Omental fat pad (tissue), 4 donors: ENCODE measurements around the gene PPP1R14B. TPM values are rescaled to one million over a fixed set of nuclear protein-coding genes. Genes with fewer than 3 reads are reported as not detected.

Source experiments
- ATAC-seq: fragments of 150-250 bp; one replicate; pipeline ENCODE4 v1.9.1; 2016; ENCODE audit warnings: mild to moderate bottlenecking, moderate library complexity; ENCODE audit not compliant: low FRiP score
- DNase-seq: peaks from one replicate; pipeline ENCODE4 v3.0.0-alpha.2; 2019; ENCODE audit warnings: low spot score
- total RNA-seq, 4 donors: library from RNA; depleted of rRNA; stranded (reverse); fragments of >200 nt; gene quantifications; one replicate each; pipeline ENCODE4 v1.1.0, GENCODE V29; 2016
- TF ChIP-seq, protein P1 (sequence below), 3 donors: fragments of 450-650 bp; IDR thresholded peaks; one replicate each; pipeline ENCODE4 v1.5.1; 2016 to 2017; ENCODE audit warnings: antibody characterized with exemption in 3 of 3, mild to moderate bottlenecking in 3 of 3, moderate library complexity in 2 of 3

PPP1R14B gene
- total RNA-seq, 4 donors from 2014 or later = 95.0 to 140 (median 97.9) TPM

GRCh38 chr11:64258356-64258755 lies 11.6 kb upstream of the PPP1R14B start:
- TF ChIP-seq, protein P1, sequence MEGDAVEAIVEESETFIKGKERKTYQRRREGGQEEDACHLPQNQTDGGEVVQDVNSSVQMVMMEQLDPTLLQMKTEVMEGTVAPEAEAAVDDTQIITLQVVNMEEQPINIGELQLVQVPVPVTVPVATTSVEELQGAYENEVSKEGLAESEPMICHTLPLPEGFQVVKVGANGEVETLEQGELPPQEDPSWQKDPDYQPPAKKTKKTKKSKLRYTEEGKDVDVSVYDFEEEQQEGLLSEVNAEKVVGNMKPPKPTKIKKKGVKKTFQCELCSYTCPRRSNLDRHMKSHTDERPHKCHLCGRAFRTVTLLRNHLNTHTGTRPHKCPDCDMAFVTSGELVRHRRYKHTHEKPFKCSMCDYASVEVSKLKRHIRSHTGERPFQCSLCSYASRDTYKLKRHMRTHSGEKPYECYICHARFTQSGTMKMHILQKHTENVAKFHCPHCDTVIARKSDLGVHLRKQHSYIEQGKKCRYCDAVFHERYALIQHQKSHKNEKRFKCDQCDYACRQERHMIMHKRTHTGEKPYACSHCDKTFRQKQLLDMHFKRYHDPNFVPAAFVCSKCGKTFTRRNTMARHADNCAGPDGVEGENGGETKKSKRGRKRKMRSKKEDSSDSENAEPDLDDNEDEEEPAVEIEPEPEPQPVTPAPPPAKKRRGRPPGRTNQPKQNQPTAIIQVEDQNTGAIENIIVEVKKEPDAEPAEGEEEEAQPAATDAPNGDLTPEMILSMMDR (IDR thresholded peaks at IDR 0.05) = no peak
- no peak for DNase-seq
- ATAC-seq = no peak

GRCh38 chr11:64256300-64256699 lies 9.6 kb upstream of the PPP1R14B start:
- TF ChIP-seq, protein P1 (IDR thresholded peaks at IDR 0.05) = no peak
- DNase-seq = no peak

DNA sequence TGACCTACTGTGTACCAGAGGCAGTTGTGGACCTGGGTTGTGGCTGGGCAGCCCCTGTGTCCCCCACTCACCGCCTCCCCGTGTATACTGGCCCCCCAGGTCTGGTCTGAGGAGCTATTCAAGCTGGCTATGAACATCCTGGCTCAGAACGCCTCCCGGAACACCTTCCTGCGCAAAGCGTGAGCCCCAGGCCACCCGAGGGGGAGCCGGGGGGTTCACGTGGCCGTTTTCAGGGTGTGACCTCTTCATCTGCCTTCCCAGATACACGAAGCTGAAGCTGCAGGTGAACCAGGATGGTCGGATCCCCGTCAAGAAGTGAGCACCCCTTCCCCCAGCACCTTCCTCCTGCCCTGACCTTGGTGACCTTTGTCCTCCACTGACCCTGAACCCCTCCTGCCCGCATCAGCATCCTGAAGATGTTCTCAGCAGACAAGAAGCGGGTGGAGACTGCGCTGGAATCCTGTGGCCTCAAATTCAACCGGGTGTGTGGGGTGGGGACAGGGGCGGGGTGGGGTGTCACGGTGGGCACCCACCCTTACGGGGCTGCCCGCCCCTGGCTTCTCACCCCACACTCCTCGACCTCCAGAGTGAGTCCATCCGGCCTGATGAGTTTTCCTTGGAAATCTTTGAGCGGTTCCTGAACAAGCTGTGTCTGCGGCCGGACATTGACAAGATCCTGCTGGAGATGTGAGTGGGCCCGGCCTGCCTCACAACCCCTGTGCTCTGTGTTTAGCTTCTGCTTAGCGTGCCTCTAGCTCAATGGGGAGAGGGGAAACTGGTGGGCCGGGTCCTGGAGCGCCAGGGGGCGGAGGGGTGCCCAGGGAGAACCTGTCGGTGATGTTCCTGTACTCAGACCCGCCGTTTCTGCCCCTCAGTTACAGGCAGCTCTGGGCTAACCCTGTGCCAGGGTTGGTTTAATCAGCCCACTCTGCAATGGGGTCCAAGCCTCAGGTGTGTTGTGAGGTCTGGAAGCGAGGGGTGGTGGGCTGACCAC lies 8.7 kb upstream of the PPP1R14B start:
- ATAC-seq (no peak), DNase-seq (no peak)
- TF ChIP-seq, protein P1 (IDR thresholded peaks at IDR 0.05) = no peak

More at GRCh38 chr11:64256300-64256699, 9.6 kb upstream of the PPP1R14B start:
- no peak for ATAC-seq

DNA sequence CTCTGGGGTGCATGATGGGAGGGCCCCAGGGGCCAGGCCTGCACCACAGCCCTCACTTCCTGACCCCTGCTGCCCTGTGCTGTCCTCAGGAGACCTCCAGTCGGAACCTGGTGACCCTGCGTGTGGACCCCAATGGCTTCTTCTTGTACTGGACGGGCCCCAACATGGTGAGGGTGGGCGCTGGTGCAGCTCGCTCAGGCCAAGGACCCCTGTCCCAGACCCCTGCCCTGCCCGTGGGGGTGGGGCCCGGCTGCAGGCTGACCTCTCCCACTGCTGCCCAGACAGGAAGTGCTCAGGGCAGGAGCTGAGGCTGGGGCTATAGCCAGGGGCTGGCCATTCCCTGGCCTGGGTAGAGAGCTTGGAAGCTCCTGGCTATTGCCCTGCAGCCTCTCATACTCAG lies 7.6 kb upstream of the PPP1R14B start:
- DNase-seq = no peak
- ATAC-seq = no peak
- TF ChIP-seq, protein P1 (IDR thresholded peaks at IDR 0.05) = no peak

DNA sequence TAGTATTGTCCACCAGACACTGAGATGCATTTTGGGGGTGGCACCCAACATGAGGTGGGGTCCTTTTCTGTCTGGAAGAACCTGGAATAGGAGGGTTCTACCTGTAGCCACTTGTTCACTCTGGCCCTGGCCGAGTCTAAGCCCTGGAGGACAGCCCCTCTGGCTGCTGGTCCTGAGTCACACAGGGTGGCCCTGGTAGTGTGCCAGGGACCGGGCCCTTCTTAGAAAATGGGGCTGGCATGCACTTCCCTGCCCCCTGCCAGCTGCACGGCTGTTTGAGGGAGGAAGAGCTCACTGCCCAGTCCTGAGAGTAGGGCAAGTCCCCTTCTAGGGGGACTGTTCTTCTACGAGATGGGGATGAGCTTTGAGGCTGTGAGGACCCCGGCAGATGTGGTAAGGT lies 6.7 kb upstream of the PPP1R14B start:
- TF ChIP-seq, protein P1 (IDR thresholded peaks at IDR 0.05) = no peak
- no peak for ATAC-seq
- DNase-seq = no peak

GRCh38 chr11:64253043-64253442 lies 6.3 kb upstream of the PPP1R14B start:
- TF ChIP-seq, protein P1 (IDR thresholded peaks at IDR 0.05) = no peak
- no peak for DNase-seq
- ATAC-seq = no peak
